HL-60 (cell line): ENCODE results near the gene LMF1.

Experiments used
- GABPA ChIP-seq: IDR thresholded peaks from 2 replicates; pipeline ENCODE4 v1.6.1; 2012; ENCODE audit warnings: low read depth
- POLR2AphosphoS5 ChIP-seq: IDR thresholded peaks from 2 replicates; pipeline ENCODE4 v1.6.1; 2012; ENCODE audit warnings: low read depth
- REST ChIP-seq: IDR thresholded peaks from 2 replicates; pipeline ENCODE4 v1.6.1; 2012; ENCODE audit warnings: low read depth; ENCODE audit not compliant: insufficient replicate concordance
- SPI1 ChIP-seq: IDR thresholded peaks from 2 replicates; pipeline ENCODE4 v1.6.1; 2012; ENCODE audit warnings: low read depth, mild to moderate bottlenecking, borderline replicate concordance
- TF ChIP-seq, protein P1 (sequence below): IDR thresholded peaks from one replicate; pipeline ENCODE4 v1.5.1; 2011; ENCODE audit warnings: low read length, control low read depth, inconsistent platforms; ENCODE audit not compliant: insufficient read depth

DNA sequence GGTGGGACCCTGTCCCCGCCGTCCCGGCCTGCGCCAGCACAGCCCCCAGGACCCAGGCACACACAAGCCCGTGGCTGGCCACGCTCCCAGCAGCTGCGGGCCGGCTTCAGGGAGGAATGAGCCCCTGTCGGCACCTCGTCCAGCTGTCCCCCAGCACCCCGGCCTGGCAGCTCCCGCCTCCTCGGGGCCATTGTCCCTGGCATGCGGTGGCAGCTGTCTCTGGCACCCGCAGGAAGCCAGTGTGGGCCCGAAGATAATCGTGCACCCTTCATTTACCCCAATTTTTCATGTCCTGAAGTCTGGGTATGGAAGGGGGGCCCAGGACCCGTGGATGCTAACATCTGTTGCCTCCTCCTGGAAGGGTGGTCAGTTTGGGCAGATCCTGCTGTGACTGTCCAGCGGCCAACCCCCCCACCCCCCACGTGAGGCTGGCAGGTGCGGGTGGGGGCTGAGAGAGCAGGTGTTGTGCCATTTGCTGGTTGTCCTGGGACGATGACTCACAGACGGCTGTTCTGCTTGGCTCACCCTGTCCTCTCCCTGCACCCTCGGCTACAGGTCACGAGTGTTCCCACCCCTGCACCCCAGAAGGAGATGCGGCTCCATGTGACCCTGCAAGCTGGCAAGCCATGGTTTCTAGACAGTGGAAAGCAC lies 4.0 kb upstream of the LMF1 start:
- TF ChIP-seq, protein P1, sequence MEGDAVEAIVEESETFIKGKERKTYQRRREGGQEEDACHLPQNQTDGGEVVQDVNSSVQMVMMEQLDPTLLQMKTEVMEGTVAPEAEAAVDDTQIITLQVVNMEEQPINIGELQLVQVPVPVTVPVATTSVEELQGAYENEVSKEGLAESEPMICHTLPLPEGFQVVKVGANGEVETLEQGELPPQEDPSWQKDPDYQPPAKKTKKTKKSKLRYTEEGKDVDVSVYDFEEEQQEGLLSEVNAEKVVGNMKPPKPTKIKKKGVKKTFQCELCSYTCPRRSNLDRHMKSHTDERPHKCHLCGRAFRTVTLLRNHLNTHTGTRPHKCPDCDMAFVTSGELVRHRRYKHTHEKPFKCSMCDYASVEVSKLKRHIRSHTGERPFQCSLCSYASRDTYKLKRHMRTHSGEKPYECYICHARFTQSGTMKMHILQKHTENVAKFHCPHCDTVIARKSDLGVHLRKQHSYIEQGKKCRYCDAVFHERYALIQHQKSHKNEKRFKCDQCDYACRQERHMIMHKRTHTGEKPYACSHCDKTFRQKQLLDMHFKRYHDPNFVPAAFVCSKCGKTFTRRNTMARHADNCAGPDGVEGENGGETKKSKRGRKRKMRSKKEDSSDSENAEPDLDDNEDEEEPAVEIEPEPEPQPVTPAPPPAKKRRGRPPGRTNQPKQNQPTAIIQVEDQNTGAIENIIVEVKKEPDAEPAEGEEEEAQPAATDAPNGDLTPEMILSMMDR, result no peak
- no peak for TF ChIP-seq REST
- TF ChIP-seq POLR2AphosphoS5, result no peak
- TF ChIP-seq GABPA, result no peak
- TF ChIP-seq SPI1, result no peak
